ENCODE results near the gene TOGARAM2. TPM values are rescaled to one million over a fixed set of nuclear protein-coding genes. Genes with fewer than 3 reads are reported as not detected.

Gene TOGARAM2
- total RNA-seq, 6 experiments from 2014 or later, result not detected

GRCh38 chr2:29051730-29052129 lies 70.6 kb downstream of the TOGARAM2 start:
- no peak for DNase-seq
- no peaks in the 10 kb centered on the region for H3K36me3 Mint-ChIP-seq (ENCODE audit: low read depth)

DNA sequence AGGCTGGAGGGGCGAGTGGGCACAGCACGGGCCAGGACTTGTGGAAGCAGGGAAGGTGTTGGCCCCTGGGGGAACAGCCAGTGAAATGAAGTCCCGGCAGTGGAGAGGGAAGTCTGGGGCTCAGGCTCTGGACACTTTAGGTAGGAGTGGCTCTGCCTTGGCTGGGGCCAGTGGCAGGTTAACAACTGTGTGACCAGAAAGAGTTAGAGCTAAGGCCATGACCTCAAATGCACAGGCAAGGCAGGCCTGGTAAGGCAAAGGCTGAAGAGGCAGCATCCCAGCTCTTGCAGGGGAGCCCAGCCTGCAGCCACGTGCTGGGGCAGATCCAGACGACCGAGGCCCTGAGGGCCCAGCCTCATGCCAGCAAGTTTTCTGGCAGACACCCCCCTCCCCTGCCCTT lies 71.7 kb downstream of the TOGARAM2 start:
- Mint-ChIP-seq H3K4me1 (ENCODE audit: low read depth) (no peaks in the 10 kb centered on the region), H3K4me3 (no peak overlapping the region), H3K9me3 (no peaks in the 10 kb centered on the region), H3K27ac (no peak overlapping the region), H3K27me3 (ENCODE audit: insufficient read depth) (peaks cover 12% of the 10 kb centered on the region), H3K36me3 (ENCODE audit: low read depth) (no peaks in the 10 kb centered on the region)
- DNase-seq, result no peak
- TF ChIP-seq CTCF (IDR thresholded peaks at IDR 0.05), result no peak

More at GRCh38 chr2:29051730-29052129, 70.6 kb downstream of the TOGARAM2 start:
- no peaks in the 10 kb centered on the region for H3K9me3 Mint-ChIP-seq
- no peaks in the 10 kb centered on the region for H3K4me1 Mint-ChIP-seq (ENCODE audit: low read depth)
- H3K27ac Mint-ChIP-seq, result no peak overlapping the region
- H3K4me3 Mint-ChIP-seq, result no peak overlapping the region
- no peak for TF ChIP-seq CTCF (IDR thresholded peaks at IDR 0.05)
- H3K27me3 Mint-ChIP-seq (ENCODE audit: insufficient read depth), result peaks cover 11% of the 10 kb centered on the region

DNA sequence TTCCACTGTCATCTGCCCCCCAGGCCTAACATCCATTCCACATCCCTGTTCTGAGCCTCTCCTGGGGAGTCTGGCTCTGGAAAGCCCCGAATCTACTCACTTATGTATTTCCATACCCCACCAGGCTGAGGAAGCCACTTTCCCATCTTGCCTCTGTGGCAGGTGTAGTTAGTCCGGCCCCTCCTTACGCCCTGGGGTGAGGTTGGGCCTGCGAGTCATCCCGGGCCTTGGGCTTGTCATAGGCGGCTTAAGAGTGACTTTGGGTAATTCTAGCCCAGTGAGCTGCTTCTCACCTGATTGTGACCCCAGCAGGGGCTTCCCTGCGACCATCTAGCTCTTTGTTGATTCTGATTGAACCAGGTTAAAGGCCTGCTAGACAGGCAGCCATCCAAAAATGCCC lies 72.1 kb downstream of the TOGARAM2 start:
- H3K27me3 Mint-ChIP-seq (ENCODE audit: insufficient read depth), result peaks cover 13% of the 10 kb centered on the region
- no peak for DNase-seq
- no peaks in the 10 kb centered on the region for H3K4me1 Mint-ChIP-seq (ENCODE audit: low read depth)
- H3K36me3 Mint-ChIP-seq (ENCODE audit: low read depth), result no peaks in the 10 kb centered on the region
- no peak overlapping the region for H3K27ac Mint-ChIP-seq
- no peak for TF ChIP-seq CTCF (IDR thresholded peaks at IDR 0.05)
- H3K9me3 Mint-ChIP-seq, result no peaks in the 10 kb centered on the region
- no peak overlapping the region for H3K4me3 Mint-ChIP-seq

GRCh38 chr2:29053670-29054400 lies 72.7 kb downstream of the TOGARAM2 start:
- Mint-ChIP-seq H3K27me3 (ENCODE audit: insufficient read depth) (peaks cover 13% of the 10 kb centered on the region), H3K4me1 (ENCODE audit: low read depth) (no peaks in the 10 kb centered on the region), H3K9me3 (no peaks in the 10 kb centered on the region), H3K36me3 (ENCODE audit: low read depth) (no peaks in the 10 kb centered on the region), H3K27ac (no peak overlapping the region), H3K4me3 (no peak overlapping the region)
- no peak for DNase-seq
- no peak; the same call in 1 of the 2 replicates for TF ChIP-seq CTCF (IDR thresholded peaks at IDR 0.05)

GRCh38 chr2:29054430-29054829 lies 73.3 kb downstream of the TOGARAM2 start:
- Mint-ChIP-seq H3K36me3 (ENCODE audit: low read depth) (no peaks in the 10 kb centered on the region), H3K4me1 (ENCODE audit: low read depth) (no peaks in the 10 kb centered on the region), H3K27me3 (ENCODE audit: insufficient read depth) (peaks cover 12% of the 10 kb centered on the region), H3K4me3 (no peak overlapping the region), H3K9me3 (no peaks in the 10 kb centered on the region), H3K27ac (no peak overlapping the region)
- no peak for TF ChIP-seq CTCF (IDR thresholded peaks at IDR 0.05)
- DNase-seq, result no peak

Measured in HFFc6 (cell line).